Uterus (tissue), 4 donors: Measurements from ENCODE around the gene CTNND2. TPM values are rescaled to one million over a fixed set of nuclear protein-coding genes. Genes with fewer than 3 reads are reported as not detected.

Experiments
- DNase-seq, 2 donors: peaks; one replicate each; pipeline ENCODE4 v3.0.0-alpha.2; 2019 to 2020
- H3K27ac ChIP-seq, 2 donors: fragments of 200-600 bp; sonication (generic); 1 replicate in 1 of 2; 2 replicates in 1 of 2; pipeline ENCODE4 v1.5.1; 2016 to 2018
- H3K27me3 ChIP-seq, 2 donors: fragments of 200-600 bp; sonication (generic); one replicate each; pipeline ENCODE4 v1.5.1; 2018 to 2019; ENCODE audit warnings: control low read depth in 1 of 2
- H3K36me3 ChIP-seq, 2 donors: fragments of 200-600 bp; sonication (generic); one replicate each; pipeline ENCODE4 v1.5.1; 2019; ENCODE audit warnings: control low read depth in 1 of 2
- H3K4me1 ChIP-seq, 2 donors: fragments of 200-600 bp; sonication (generic); one replicate each; pipeline ENCODE4 v1.5.1; 2018 to 2019; ENCODE audit warnings: control low read depth in 1 of 2
- H3K4me3 ChIP-seq, 2 donors: fragments of 200-600 bp; sonication (generic); 1 replicate in 1 of 2; 2 replicates in 1 of 2; pipeline ENCODE4 v1.5.1; 2018 to 2019; ENCODE audit warnings: mild to moderate bottlenecking in 1 of 2
- H3K9me3 ChIP-seq, 2 donors: fragments of 200-600 bp; sonication (generic); one replicate each; pipeline ENCODE4 v1.5.1; 2019; ENCODE audit warnings: control low read depth in 1 of 2
- CTCF ChIP-seq, 4 experiments: fragments of 200-600 bp in 2 of 4; fragments of 450-650 bp in 2 of 4; sonication (generic) in 2 of 4; IDR thresholded peaks; one replicate each; pipeline ENCODE4 v1.5.1; 2016 to 2019; ENCODE audit warnings: antibody characterized with exemption in 4 of 4, mild to moderate bottlenecking in 2 of 4, moderate library complexity in 1 of 4
- POLR2A ChIP-seq, 2 donors: fragments of 450-650 bp; IDR thresholded peaks; one replicate each; pipeline ENCODE4 v1.6.1; 2016; ENCODE audit warnings: antibody characterized with exemption in 2 of 2, mild to moderate bottlenecking in 1 of 2, moderate library complexity in 1 of 2
- intact Hi-C: fragments of 100-400 bp; cut with DNase I; formaldehyde crosslinking; loops from one replicate; pipeline ENCODE4 v1.15.1; 2023; ENCODE audit warnings: low total_unique reads
- total RNA-seq, 4 donors: library from RNA; depleted of rRNA in 3 of 4; stranded (reverse); fragments of >200 nt in 3 of 4; gene quantifications; one replicate each; pipeline versions ENCODE4 v1.1.0 to v1.2.4, GENCODE V29; 2014 to 2023
- donor health status: DM: yes; HTN: yes; CAD: no.

Gene CTNND2
- total RNA-seq, 4 donors from 2014 or later, result 0.49 to 1.2 TPM; not detected in 2

- no peak for DNase-seq
- Histone ChIP-seq H3K27ac (no peak overlapping the region), H3K9me3 (peaks cover 0 to 8% of the 10 kb centered on the region in 2 donors), H3K4me3 (no peak overlapping the region), H3K4me1 (no peaks in the 10 kb centered on the region), H3K27me3 (no peaks in the 10 kb centered on the region), H3K36me3 (no peaks in the 10 kb centered on the region)
- intact Hi-C loops, result no loop called here
- no peak for TF ChIP-seq CTCF (IDR thresholded peaks at IDR 0.05)
- no peak for TF ChIP-seq POLR2A (IDR thresholded peaks at IDR 0.05)
Observed at GRCh38 chr5:11027660-11028059, 876.6 kb downstream of the CTNND2 start.

DNA sequence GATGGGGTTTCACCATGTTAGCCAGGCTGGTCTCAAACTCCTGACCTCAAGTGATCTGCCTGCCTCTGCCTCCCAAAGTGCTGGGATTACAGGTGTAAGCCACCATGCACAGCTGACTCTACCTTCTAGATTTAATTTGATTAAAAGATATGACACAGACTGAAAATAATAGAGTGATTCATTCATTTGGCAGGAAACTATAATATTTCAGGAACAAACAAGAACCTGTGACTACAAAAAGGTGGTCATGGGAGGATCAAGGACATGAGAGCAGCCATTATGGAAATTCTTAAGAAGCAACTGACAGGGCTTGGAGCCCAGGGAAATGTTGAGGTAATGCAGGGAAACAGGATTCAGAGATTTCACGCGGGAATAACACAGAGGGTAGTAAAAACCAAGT, 877.7 kb downstream of the CTNND2 start:
- Histone ChIP-seq H3K27me3 (no peaks in the 10 kb centered on the region), H3K27ac (no peak overlapping the region), H3K36me3 (no peaks in the 10 kb centered on the region), H3K9me3 (peaks cover 0 to 8% of the 10 kb centered on the region in 2 donors), H3K4me1 (no peaks in the 10 kb centered on the region), H3K4me3 (no peak overlapping the region)
- no peak for DNase-seq
- intact Hi-C loops, result no loop called here
- TF ChIP-seq CTCF (IDR thresholded peaks at IDR 0.05) (no peak), POLR2A (IDR thresholded peaks at IDR 0.05) (no peak)

DNA sequence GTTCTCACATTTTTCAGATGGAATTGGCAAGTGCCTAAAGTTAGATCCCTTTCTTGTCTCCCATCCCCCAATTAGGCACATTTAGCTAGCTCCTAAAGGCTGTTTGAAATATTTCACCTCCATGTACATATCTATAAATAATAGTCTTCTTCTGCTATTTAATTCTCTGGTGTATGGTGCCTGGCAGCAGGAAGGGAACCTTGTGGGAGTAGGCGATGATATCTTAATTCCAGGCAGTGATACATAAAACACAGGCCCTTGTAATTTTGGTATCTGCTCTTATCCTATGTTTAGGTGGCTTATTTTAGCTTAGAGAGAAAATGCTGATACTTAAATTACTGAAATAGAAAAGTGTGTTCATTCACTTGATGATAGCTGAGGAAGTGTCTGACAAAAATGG, 880.3 kb downstream of the CTNND2 start:
- no peaks in the 10 kb centered on the region for H3K4me1 ChIP-seq
- no peaks in the 10 kb centered on the region for H3K36me3 ChIP-seq
- intact Hi-C loops, result no loop called here
- H3K27ac ChIP-seq, result no peak overlapping the region
- no peaks in the 10 kb centered on the region for H3K9me3 ChIP-seq
- no peak overlapping the region for H3K4me3 ChIP-seq
- no peak for TF ChIP-seq POLR2A (IDR thresholded peaks at IDR 0.05)
- no peak for TF ChIP-seq CTCF (IDR thresholded peaks at IDR 0.05)
- no peak for DNase-seq
- no peaks in the 10 kb centered on the region for H3K27me3 ChIP-seq

DNA sequence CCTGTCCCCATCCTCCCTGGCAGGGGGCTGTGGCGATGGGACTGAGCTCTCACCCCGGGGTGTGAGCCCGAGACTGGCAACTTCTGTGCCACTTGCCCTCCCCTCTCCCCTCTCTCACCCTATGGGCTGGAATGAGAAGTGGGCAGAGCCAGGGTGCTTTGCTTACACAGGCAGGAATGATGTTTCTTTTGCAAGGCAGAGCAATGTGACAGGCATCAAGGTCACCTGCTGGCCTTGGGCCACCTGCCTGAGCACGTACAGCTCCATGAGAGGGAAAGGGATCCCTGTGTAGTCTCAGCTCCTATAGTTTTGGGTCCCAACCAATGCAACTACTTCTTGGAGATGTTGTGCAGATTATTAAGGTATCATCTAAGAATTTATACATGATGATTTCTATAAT, 890.5 kb downstream of the CTNND2 start:
- H3K9me3 ChIP-seq, result no peaks in the 10 kb centered on the region
- no peaks in the 10 kb centered on the region for H3K36me3 ChIP-seq
- H3K4me3 ChIP-seq, result no peak overlapping the region
- no peaks in the 10 kb centered on the region for H3K4me1 ChIP-seq
- intact Hi-C loops, result no loop called here
- no peak for TF ChIP-seq CTCF (IDR thresholded peaks at IDR 0.05)
- no peak for TF ChIP-seq POLR2A (IDR thresholded peaks at IDR 0.05)
- H3K27me3 ChIP-seq, result no peaks in the 10 kb centered on the region
- no peak for DNase-seq
- no peak overlapping the region for H3K27ac ChIP-seq

DNA sequence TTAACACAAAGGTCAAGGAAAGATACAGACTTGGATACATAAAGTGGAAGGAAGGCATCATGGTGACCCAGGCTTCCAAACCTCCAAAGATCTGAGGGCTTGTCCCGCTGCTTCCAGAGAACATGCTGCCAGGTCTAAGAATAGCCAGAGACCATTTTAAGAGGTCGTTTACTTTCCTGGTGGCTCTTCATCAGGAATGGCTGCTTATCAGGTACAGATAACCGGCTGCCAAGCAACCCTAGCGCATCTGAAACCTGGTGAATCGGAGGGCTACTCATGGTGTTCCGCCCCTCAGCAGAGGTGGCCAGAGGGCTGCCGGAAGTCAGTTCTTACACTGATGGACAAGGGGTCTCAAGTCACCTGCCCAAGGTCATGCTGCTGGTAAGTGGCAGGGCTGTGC, 892.0 kb downstream of the CTNND2 start:
- Histone ChIP-seq H3K4me3 (no peak overlapping the region), H3K27me3 (no peaks in the 10 kb centered on the region), H3K4me1 (no peaks in the 10 kb centered on the region), H3K36me3 (no peaks in the 10 kb centered on the region), H3K9me3 (no peaks in the 10 kb centered on the region), H3K27ac (no peak overlapping the region)
- no peak for TF ChIP-seq POLR2A (IDR thresholded peaks at IDR 0.05)
- no peak for TF ChIP-seq CTCF (IDR thresholded peaks at IDR 0.05)
- DNase-seq, result no peak
- intact Hi-C loops, result no loop called here
